HepG2 (cell line): ENCODE data around the gene TRAF5. TPM values are rescaled to one million over a fixed set of nuclear protein-coding genes. Genes with fewer than 3 reads are reported as not detected.
A peak's percentile ranks its signal among the peaks of the same experiment; 100 is the strongest.

Experiments used
- ATAC-seq: fragments of 200-7000 bp; cut with Tn5 transposase; 3 replicates; pipeline ENCODE4 v1.9.1; 2020; ENCODE audit warnings: mild to moderate bottlenecking, moderate library complexity
- BruUV-seq: library from RNA; stranded (reverse); fragments of 400-500 nt; replicated peaks from 2 replicates; lab custom pipeline; 2021; lab: Mats Ljungman, UMichigan
- CTCF ChIA-PET: fragments of 300-600 bp; formaldehyde crosslinking; extraction: SDS; loops from one replicate; lab custom pipeline; 2021; ENCODE audit warnings: low total read pairs, inconsistent platforms, low intra/inter-chr PET ratio; lab: Yijun Ruan, JAX
- POLR2A ChIA-PET: fragments of 350-600 bp; sonication (Branson Sonifier 250); formaldehyde crosslinking; loops from one replicate; lab custom pipeline; 2020; ENCODE audit warnings: antibody characterized with exemption, inconsistent platforms; lab: Yijun Ruan, JAX
- DNase-seq: peaks from one replicate; pipeline ENCODE4 v3.0.0-alpha.2; 2015; ENCODE audit warnings: low spot score
- FAIRE-seq: peaks from 3 replicates; lab custom pipeline; 2011; peaks lifted over from hg19 to GRCh38; lab: Jason Lieb, UNC
- H2AFZ ChIP-seq: one replicate; pipeline ENCODE4 v1.6.1; 2011; ENCODE audit warnings: low read length, inconsistent platforms
- H3K27ac ChIP-seq: fragments of 300-600 bp; 3 replicates; pipeline ENCODE4 v1.8.0; 2011; ENCODE audit warnings: mixed run types, mild to moderate bottlenecking, mixed read lengths, low read length, inconsistent platforms; ENCODE audit not compliant: insufficient read depth; ENCODE audit errors: extremely low read length
- H3K27me3 ChIP-seq, 2 experiments: fragments of 200-600 bp in 1 of 2; 2 replicates in 1 of 2; 3 replicates in 1 of 2; pipeline versions ENCODE4 v1.6.0 to v1.8.0; 2011; ENCODE audit warnings: low read length in 2 of 2, mild to moderate bottlenecking in 2 of 2, moderate library complexity in 2 of 2, inconsistent platforms in 1 of 2; ENCODE audit not compliant: insufficient read depth in 2 of 2, control insufficient read depth in 1 of 2
- H3K36me3 ChIP-seq, 2 experiments: fragments of 200-600 bp in 1 of 2; replicated peaks in 1 of 2; 2 replicates in 1 of 2; 3 replicates in 1 of 2; pipeline versions ENCODE4 v1.5.1 to v1.8.0; 2011; ENCODE audit warnings: low read length in 2 of 2, inconsistent platforms in 1 of 2; ENCODE audit not compliant: insufficient read depth in 2 of 2, control insufficient read depth in 1 of 2
- H3K4me1 ChIP-seq: 2 replicates; pipeline ENCODE4 v1.5.1; 2012; ENCODE audit warnings: low read length, inconsistent platforms; ENCODE audit not compliant: insufficient read depth
- H3K4me2 ChIP-seq: 2 replicates; pipeline ENCODE4 v1.6.0; 2011; ENCODE audit warnings: low read depth, low read length, inconsistent platforms
- H3K4me3 ChIP-seq, 3 experiments: fragments of 200-600 bp in 1 of 3; sonication (generic), shearing (Covaris generic) in 1 of 3; replicated peaks in 1 of 3; 2 replicates each; pipeline ENCODE4 v1.5.1; 2011 to 2016; ENCODE audit warnings: low read length in 3 of 3, inconsistent platforms in 2 of 3, low read depth in 2 of 3, mild to moderate bottlenecking in 2 of 3, control low read depth in 1 of 3, mixed read lengths in 1 of 3; ENCODE audit not compliant: insufficient read depth in 1 of 3
- H3K79me2 ChIP-seq: one replicate; pipeline ENCODE4 v1.6.1; 2011; ENCODE audit warnings: low read length, inconsistent platforms; ENCODE audit not compliant: insufficient read depth
- H3K9ac ChIP-seq: 2 replicates; pipeline ENCODE4 v1.6.0; 2011; ENCODE audit warnings: mild to moderate bottlenecking, low read depth, low read length, inconsistent platforms; ENCODE audit not compliant: insufficient read depth
- H3K9me3 ChIP-seq: 2 replicates; pipeline ENCODE4 v1.5.1; 2012; ENCODE audit warnings: mild to moderate bottlenecking, low read length
- H4K20me1 ChIP-seq: 2 replicates; pipeline ENCODE4 v1.6.0; 2011; ENCODE audit warnings: inconsistent platforms, mild to moderate bottlenecking, low read length, moderate library complexity; ENCODE audit not compliant: insufficient read depth
- TBX2 ChIP-seq: sonication (generic); formaldehyde crosslinking; IDR thresholded peaks from 2 replicates; pipeline ENCODE4 v1.5.0; 2020; ENCODE audit warnings: missing genetic modification reagents, mild to moderate bottlenecking, borderline replicate concordance
- in situ Hi-C: cut with HindIII; loops from 2 replicates; pipeline ENCODE4 v1.10.0; 2017; ENCODE audit warnings: low pct_unique_long_range_greater_than_20kb; ENCODE audit not compliant: extremely low pct_ligation_motif_present
- intact Hi-C: fragments of 100-400 bp; cut with micrococcal nuclease; formaldehyde crosslinking; loops from one replicate; pipeline ENCODE4 v1.10.0; 2022; ENCODE audit not compliant: unreplicated experiment
- polyA plus RNA-seq, 8 experiments: library from polyadenylated mRNA; depleted of rRNA in 3 of 8; stranded (reverse) in 7 of 8; unstranded in 1 of 8; fragments of >200 nt; fragmentation: Illumina TruSeq in 4 of 8; extraction: Trizol in 4 of 8; gene quantifications; 2 replicates each; pipeline versions ENCODE4 v1.2.1 to v1.2.3, GENCODE V29; 2011 to 2016; ENCODE audit warnings: low read depth in 4 of 8, missing spikeins in 1 of 8, mixed read lengths in 1 of 8; ENCODE audit not compliant: insufficient read depth in 1 of 8
- total RNA-seq, 5 experiments: library from RNA; depleted of rRNA; stranded (reverse); fragments of >200 nt; fragmentation: Illumina TruSeq; extraction: Trizol; gene quantifications; 2 replicates each; pipeline ENCODE4 v1.2.3, GENCODE V29; 2016; ENCODE audit warnings: low read depth in 1 of 5
- TF ChIP-seq, protein P1 (sequence below), 2 experiments: fragments of 450-650 bp in 1 of 2; sonication (generic) in 1 of 2; formaldehyde crosslinking in 1 of 2; IDR thresholded peaks; 2 replicates each; pipeline versions ENCODE4 v1.6.1 to v1.8.0; 2016 to 2022; ENCODE audit warnings: antibody characterized with exemption in 1 of 2, mild to moderate bottlenecking in 1 of 2, missing genetic modification reagents in 1 of 2

Gene TRAF5
- total and polyA plus RNA-seq, 2 of the 13 experiments (the other 11 are each of a cell fraction or from before 2014, with no cell fraction given): 0.27 to 1.6 TPM

DNA sequence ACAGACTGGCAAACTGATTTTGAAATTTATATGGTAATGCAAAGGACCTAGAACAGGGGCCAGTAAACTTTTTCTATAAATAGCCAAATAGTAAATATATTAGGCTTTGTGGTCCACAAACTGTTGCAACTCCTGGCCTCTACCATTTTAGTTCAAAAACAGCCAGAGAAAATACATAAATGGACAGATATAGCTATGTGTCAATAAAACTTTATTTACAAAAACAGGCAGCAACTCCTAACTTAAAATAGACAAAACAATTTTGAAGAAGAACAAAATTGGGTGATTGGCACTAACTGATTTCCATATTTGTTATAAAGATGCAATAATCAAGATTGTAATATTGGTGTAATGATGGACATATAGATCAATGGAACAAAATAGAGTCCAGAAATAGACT lies 6.7 kb upstream of the TRAF5 start:
- Histone ChIP-seq H3K4me3 (no peak overlapping the region), H3K27me3 (no peaks in the 10 kb centered on the region), H3K9me3 (no peaks in the 10 kb centered on the region), H2AFZ (no peak overlapping the region), H3K4me1 (no peaks in the 10 kb centered on the region), H3K27ac (no peak overlapping the region), H3K4me2 (no peak overlapping the region), H3K36me3 (peaks cover 0 to 3% of the 10 kb centered on the region in 2 experiments; a peak in 1 of 5 replicates), H4K20me1 (no peaks in the 10 kb centered on the region), H3K79me2 (no peaks in the 10 kb centered on the region), H3K9ac (no peak overlapping the region)
- in situ Hi-C loops (loop anchor here (10.0 kb wide), 2 partner anchors 195 to 335 kb away; no protein-coding TSS in a partner anchor), intact Hi-C loops (loop anchor here (5.0 kb wide), 2 partner anchors 63 to 332 kb away; partner anchors contain the start of gene RCOR3)
- CTCF ChIA-PET: no interaction called here
- POLR2A ChIA-PET: no interaction called here
- no peak for ATAC-seq
- TF ChIP-seq, protein P1, sequence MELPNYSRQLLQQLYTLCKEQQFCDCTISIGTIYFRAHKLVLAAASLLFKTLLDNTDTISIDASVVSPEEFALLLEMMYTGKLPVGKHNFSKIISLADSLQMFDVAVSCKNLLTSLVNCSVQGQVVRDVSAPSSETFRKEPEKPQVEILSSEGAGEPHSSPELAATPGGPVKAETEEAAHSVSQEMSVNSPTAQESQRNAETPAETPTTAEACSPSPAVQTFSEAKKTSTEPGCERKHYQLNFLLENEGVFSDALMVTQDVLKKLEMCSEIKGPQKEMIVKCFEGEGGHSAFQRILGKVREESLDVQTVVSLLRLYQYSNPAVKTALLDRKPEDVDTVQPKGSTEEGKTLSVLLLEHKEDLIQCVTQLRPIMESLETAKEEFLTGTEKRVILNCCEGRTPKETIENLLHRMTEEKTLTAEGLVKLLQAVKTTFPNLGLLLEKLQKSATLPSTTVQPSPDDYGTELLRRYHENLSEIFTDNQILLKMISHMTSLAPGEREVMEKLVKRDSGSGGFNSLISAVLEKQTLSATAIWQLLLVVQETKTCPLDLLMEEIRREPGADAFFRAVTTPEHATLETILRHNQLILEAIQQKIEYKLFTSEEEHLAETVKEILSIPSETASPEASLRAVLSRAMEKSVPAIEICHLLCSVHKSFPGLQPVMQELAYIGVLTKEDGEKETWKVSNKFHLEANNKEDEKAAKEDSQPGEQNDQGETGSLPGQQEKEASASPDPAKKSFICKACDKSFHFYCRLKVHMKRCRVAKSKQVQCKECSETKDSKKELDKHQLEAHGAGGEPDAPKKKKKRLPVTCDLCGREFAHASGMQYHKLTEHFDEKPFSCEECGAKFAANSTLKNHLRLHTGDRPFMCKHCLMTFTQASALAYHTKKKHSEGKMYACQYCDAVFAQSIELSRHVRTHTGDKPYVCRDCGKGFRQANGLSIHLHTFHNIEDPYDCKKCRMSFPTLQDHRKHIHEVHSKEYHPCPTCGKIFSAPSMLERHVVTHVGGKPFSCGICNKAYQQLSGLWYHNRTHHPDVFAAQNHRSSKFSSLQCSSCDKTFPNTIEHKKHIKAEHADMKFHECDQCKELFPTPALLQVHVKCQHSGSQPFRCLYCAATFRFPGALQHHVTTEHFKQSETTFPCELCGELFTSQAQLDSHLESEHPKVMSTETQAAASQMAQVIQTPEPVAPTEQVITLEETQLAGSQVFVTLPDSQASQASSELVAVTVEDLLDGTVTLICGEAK (IDR thresholded peaks at IDR 0.05): peak; percentile 30; the same call in 1 of the 2 replicates
- TF ChIP-seq, protein P1 (CRISPR knock-in tag; IDR thresholded peaks at IDR 0.05): no peak
- no peak for TF ChIP-seq TBX2
- no TSS peak for BruUV-seq
- DNase-seq: no peak
- no peak for FAIRE-seq
